Endothelial cell of umbilical vein (primary cell): ENCODE data around the gene KIDINS220. TPM values are rescaled to one million over a fixed set of nuclear protein-coding genes. Genes with fewer than 3 reads are reported as not detected.

Experiments
- BruUV-seq: library from RNA; stranded (reverse); fragments of 400-500 nt; replicated peaks from 2 replicates; lab custom pipeline; 2021; lab: Mats Ljungman, UMichigan
- CTCF ChIA-PET: fragments of 300-600, 350-600 bp; sonication (Branson Sonifier 250); formaldehyde crosslinking; loops from one replicate; lab custom pipeline; 2021; ENCODE audit warnings: antibody characterized with exemption, inconsistent platforms; lab: Charles Lee
- POLR2A ChIA-PET: fragments of 300-600, 350-600 bp; sonication (Branson Sonifier 250); formaldehyde crosslinking; loops from one replicate; lab custom pipeline; 2021; ENCODE audit warnings: antibody characterized with exemption, inconsistent platforms; lab: Charles Lee
- DNase-seq: peaks from one replicate; pipeline ENCODE4 v3.0.0-alpha.2; 2011; ENCODE audit warnings: low read depth, low spot score
- FAIRE-seq: peaks from 2 replicates; lab custom pipeline; 2011; peaks lifted over from hg19 to GRCh38; lab: Jason Lieb, UNC
- H2AFZ ChIP-seq: 2 replicates; pipeline ENCODE4 v1.6.0; 2012; ENCODE audit warnings: low read depth, low read length, control low read depth, inconsistent platforms
- H3K27ac ChIP-seq: 2 replicates; pipeline ENCODE4 v1.5.1; 2011; ENCODE audit warnings: low read depth, mild to moderate bottlenecking, control low read depth, low read length, moderate library complexity; ENCODE audit not compliant: insufficient read depth
- H3K27me3 ChIP-seq, 2 experiments: 2 replicates each; pipeline versions ENCODE4 v1.6.0 to v1.6.1; 2011; ENCODE audit warnings: low read length in 2 of 2, mixed read lengths in 1 of 2; ENCODE audit not compliant: control insufficient read depth in 2 of 2, insufficient read depth in 2 of 2
- H3K36me3 ChIP-seq, 2 experiments: 2 replicates in 1 of 2; 3 replicates in 1 of 2; pipeline ENCODE4 v1.5.1; 2011; ENCODE audit warnings: low read length in 2 of 2, mild to moderate bottlenecking in 1 of 2, moderate library complexity in 1 of 2; ENCODE audit not compliant: control insufficient read depth in 2 of 2, insufficient read depth in 2 of 2; ENCODE audit errors: extremely low read depth in 1 of 2
- H3K4me1 ChIP-seq: 3 replicates; pipeline ENCODE4 v1.5.1; 2011; ENCODE audit warnings: mild to moderate bottlenecking, low read length; ENCODE audit not compliant: control insufficient read depth, insufficient read depth; ENCODE audit errors: extremely low read depth
- H3K4me2 ChIP-seq: 2 replicates; pipeline ENCODE4 v1.6.1; 2011; ENCODE audit warnings: low read length, control low read depth, mixed read lengths; ENCODE audit not compliant: insufficient read depth
- H3K4me3 ChIP-seq, 3 experiments: fragments of 200-600 bp in 1 of 3; sonication (generic), shearing (Covaris generic) in 1 of 3; replicated peaks in 1 of 3; 2 replicates each; pipeline ENCODE4 v1.5.1; 2011 to 2016; ENCODE audit warnings: control low read depth in 3 of 3, low read length in 3 of 3, mild to moderate bottlenecking in 2 of 3, inconsistent platforms in 1 of 3, low read depth in 1 of 3, moderate library complexity in 1 of 3; ENCODE audit not compliant: insufficient read depth in 1 of 3
- H3K79me2 ChIP-seq: 2 replicates; pipeline ENCODE4 v1.6.0; 2012; ENCODE audit warnings: low read length, inconsistent platforms; ENCODE audit not compliant: control insufficient read depth, insufficient read depth
- H3K9ac ChIP-seq: replicated peaks from 2 replicates; pipeline ENCODE3; 2011; ENCODE audit warnings: low read length, control low read depth; ENCODE audit not compliant: insufficient read depth; ENCODE audit errors: extremely low read depth
- H3K9me1 ChIP-seq: replicated peaks from 3 replicates; pipeline ENCODE4 v1.6.0; 2011; ENCODE audit warnings: mild to moderate bottlenecking, low read length; ENCODE audit not compliant: control insufficient read depth, insufficient read depth; ENCODE audit errors: extremely low read depth
- H3K9me3 ChIP-seq: replicated peaks from 2 replicates; pipeline ENCODE4 v1.5.1; 2012; ENCODE audit warnings: low read length, inconsistent platforms; ENCODE audit not compliant: control insufficient read depth, insufficient read depth
- H4K20me1 ChIP-seq: replicated peaks from 2 replicates; pipeline ENCODE3; 2011; ENCODE audit warnings: mild to moderate bottlenecking, low read length; ENCODE audit not compliant: control insufficient read depth, insufficient read depth; ENCODE audit errors: extremely low read depth
- EZH2 ChIP-seq: IDR thresholded peaks from 2 replicates; pipeline ENCODE4 v1.6.1; 2012; ENCODE audit warnings: borderline replicate concordance, low read depth, mild to moderate bottlenecking, moderate library complexity, low read length, inconsistent platforms; ENCODE audit not compliant: severe bottlenecking
- FOS ChIP-seq: IDR thresholded peaks from 2 replicates; pipeline ENCODE4 v1.6.1; 2011; ENCODE audit warnings: mild to moderate bottlenecking, low read length, moderate library complexity, borderline replicate concordance; ENCODE audit not compliant: insufficient read depth
- GATA2 ChIP-seq: IDR thresholded peaks from 2 replicates; pipeline ENCODE4 v1.7.0; 2011; ENCODE audit warnings: low read depth, mild to moderate bottlenecking, moderate library complexity, mixed read lengths, low read length; ENCODE audit not compliant: insufficient read length, insufficient read depth
- JUN ChIP-seq: IDR thresholded peaks from 2 replicates; pipeline ENCODE4 v1.6.1; 2011; ENCODE audit warnings: borderline replicate concordance, low read depth; ENCODE audit not compliant: insufficient read length, insufficient read depth
- MAX ChIP-seq: IDR thresholded peaks from 2 replicates; pipeline ENCODE4 v1.6.1; 2011; ENCODE audit not compliant: insufficient read depth, insufficient read length
- MYC ChIP-seq: IDR thresholded peaks from one replicate; pipeline ENCODE4 v1.6.1; 2011; ENCODE audit warnings: mild to moderate bottlenecking, low read depth, low read length
- POLR2A ChIP-seq: IDR thresholded peaks from 2 replicates; pipeline ENCODE4 v1.6.1; 2012; ENCODE audit warnings: low read depth, mild to moderate bottlenecking, control low read depth, low read length
- POLR2AphosphoS5 ChIP-seq: IDR thresholded peaks from 2 replicates; pipeline ENCODE4 v1.6.1; 2012; ENCODE audit warnings: low read depth, mild to moderate bottlenecking, control low read depth, low read length, moderate library complexity; ENCODE audit not compliant: insufficient read depth
- dilution Hi-C: fragments of 300-500 bp; cut with MboI; formaldehyde crosslinking; loops from one replicate; pipeline ENCODE4 v1.15.0; 2019; ENCODE audit warnings: low sequenced_read_pairs; ENCODE audit not compliant: extremely low pct_ligation_motif_present
- intact Hi-C: fragments of 100-400 bp; cut with micrococcal nuclease; formaldehyde crosslinking; loops from one replicate; pipeline ENCODE4 v1.10.0; 2022
- polyA plus RNA-seq, 4 experiments: library from polyadenylated mRNA; depleted of rRNA in 3 of 4; stranded (reverse) in 3 of 4; unstranded in 1 of 4; fragments of >200 nt; gene quantifications; 2 replicates each; pipeline versions ENCODE4 v1.2.1 to v1.2.3, GENCODE V29; 2011 to 2012; ENCODE audit warnings: missing spikeins in 1 of 4
- total RNA-seq: library from RNA; stranded (reverse); gene quantifications from 2 replicates; pipeline ENCODE4 v1.2.3, GENCODE V29; 2021
- TF ChIP-seq, protein P1 (sequence below), 2 donors: IDR thresholded peaks; 1 replicate in 1 of 2; 2 replicates in 1 of 2; pipeline ENCODE4 v1.5.1; 2011; ENCODE audit warnings: low read length in 2 of 2, mild to moderate bottlenecking in 2 of 2, moderate library complexity in 2 of 2, control low read depth in 1 of 2, inconsistent platforms in 1 of 2, low read depth in 1 of 2; ENCODE audit not compliant: insufficient read depth in 1 of 2; ENCODE audit errors: extremely low read depth in 1 of 2

Gene KIDINS220
- total and polyA plus RNA-seq, 2 donors (not counting 3 experiments of a cell fraction or from before 2014, with no cell fraction given): 33.9 to 41.3 TPM

DNA sequence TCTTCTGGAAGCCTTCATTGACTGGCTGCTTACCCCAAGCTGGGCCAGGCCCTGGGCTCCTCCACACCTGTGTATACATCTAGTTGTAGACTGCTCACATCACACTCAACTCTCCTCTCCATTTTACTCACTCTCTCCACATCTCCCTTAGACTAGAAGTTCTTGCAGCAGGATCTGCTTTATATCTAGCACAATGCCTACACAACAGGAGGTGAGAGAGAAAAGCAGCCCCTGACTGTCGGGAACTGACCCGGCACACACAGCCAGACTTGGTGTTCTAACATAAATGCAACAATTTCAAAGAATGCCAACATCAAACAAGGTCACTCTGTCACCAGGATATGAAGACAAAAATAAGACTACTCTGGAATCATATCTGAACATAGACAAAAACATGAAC is 5.9 kb downstream of the KIDINS220 start:
- DNase-seq (no peak), FAIRE-seq (no peak)
- Histone ChIP-seq H3K27me3 (no peaks in the 10 kb centered on the region), H4K20me1 (peaks cover 3% of the 10 kb centered on the region), H3K27ac (no peak overlapping the region), H3K9me1 (no peaks in the 10 kb centered on the region), H3K4me2 (no peak overlapping the region), H3K4me1 (peaks cover 7% of the 10 kb centered on the region), H3K79me2 (peaks cover 73% of the 10 kb centered on the region), H3K9ac (no peak overlapping the region), H2AFZ (no peak overlapping the region), H3K9me3 (no peaks in the 10 kb centered on the region), H3K36me3 (no peaks in the 10 kb centered on the region), H3K4me3 (no peak overlapping the region)
- intact Hi-C loops: no loop called here
- POLR2A ChIA-PET: no interaction called here
- dilution Hi-C loops: no loop called here
- CTCF ChIA-PET: no interaction called here
- no TSS peak for BruUV-seq
- TF ChIP-seq MYC: no peak
- TF ChIP-seq, protein P1, sequence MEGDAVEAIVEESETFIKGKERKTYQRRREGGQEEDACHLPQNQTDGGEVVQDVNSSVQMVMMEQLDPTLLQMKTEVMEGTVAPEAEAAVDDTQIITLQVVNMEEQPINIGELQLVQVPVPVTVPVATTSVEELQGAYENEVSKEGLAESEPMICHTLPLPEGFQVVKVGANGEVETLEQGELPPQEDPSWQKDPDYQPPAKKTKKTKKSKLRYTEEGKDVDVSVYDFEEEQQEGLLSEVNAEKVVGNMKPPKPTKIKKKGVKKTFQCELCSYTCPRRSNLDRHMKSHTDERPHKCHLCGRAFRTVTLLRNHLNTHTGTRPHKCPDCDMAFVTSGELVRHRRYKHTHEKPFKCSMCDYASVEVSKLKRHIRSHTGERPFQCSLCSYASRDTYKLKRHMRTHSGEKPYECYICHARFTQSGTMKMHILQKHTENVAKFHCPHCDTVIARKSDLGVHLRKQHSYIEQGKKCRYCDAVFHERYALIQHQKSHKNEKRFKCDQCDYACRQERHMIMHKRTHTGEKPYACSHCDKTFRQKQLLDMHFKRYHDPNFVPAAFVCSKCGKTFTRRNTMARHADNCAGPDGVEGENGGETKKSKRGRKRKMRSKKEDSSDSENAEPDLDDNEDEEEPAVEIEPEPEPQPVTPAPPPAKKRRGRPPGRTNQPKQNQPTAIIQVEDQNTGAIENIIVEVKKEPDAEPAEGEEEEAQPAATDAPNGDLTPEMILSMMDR (IDR thresholded peaks at IDR 0.05; ENCODE audit: extremely low read depth in 1 of 2, insufficient read depth in 1 of 2, low read depth in 1 of 2, low read length in 2 of 2): no peak
- TF ChIP-seq FOS: no peak
- TF ChIP-seq EZH2: no peak
- no peak for TF ChIP-seq MAX
- no peak for TF ChIP-seq POLR2AphosphoS5
- no peak for TF ChIP-seq JUN
- no peak for TF ChIP-seq POLR2A
- no peak for TF ChIP-seq GATA2
